HG03025 (cell line): ENCODE results near the gene TSC22D2.

Experiments
- ATAC-seq: cut with Tn5 transposase; IDR thresholded peaks from one replicate; pipeline ENCODE4 v1.9.1; 2021; ENCODE audit warnings: mild to moderate bottlenecking, moderate library complexity; ENCODE audit not compliant: unreplicated experiment, low FRiP score

Gene TSC22D2

GRCh38 chr3:150384296-150385212, 23.5 kb upstream of the TSC22D2 start:
- ATAC-seq, result peak; percentile 99

GRCh38 chr3:150385296-150386242, 22.5 kb upstream of the TSC22D2 start:
- peak; percentile 21 for ATAC-seq

- no peak for ATAC-seq
Observed at GRCh38 chr3:150388498-150389418, 19.3 kb upstream of the TSC22D2 start.

- ATAC-seq, result no peak
Observed at GRCh38 chr3:150390087-150390486, 18.0 kb upstream of the TSC22D2 start.

- ATAC-seq, result no peak
Observed at GRCh38 chr3:150391161-150391560, 16.9 kb upstream of the TSC22D2 start.

- no peak for ATAC-seq
Observed at GRCh38 chr3:150393745-150394144, 14.4 kb upstream of the TSC22D2 start.

GRCh38 chr3:150394606-150395005, 13.5 kb upstream of the TSC22D2 start:
- no peak for ATAC-seq

- no peak for ATAC-seq
Observed at GRCh38 chr3:150396491-150396890, 11.6 kb upstream of the TSC22D2 start.

- ATAC-seq, result no peak
Observed at GRCh38 chr3:150396956-150397550, 11.0 kb upstream of the TSC22D2 start.

- ATAC-seq, result no peak
Observed at GRCh38 chr3:150399060-150399459, 9.0 kb upstream of the TSC22D2 start.

- no peak for ATAC-seq
Observed at GRCh38 chr3:150401285-150401684, 6.8 kb upstream of the TSC22D2 start.

GRCh38 chr3:150402217-150402616, 5.9 kb upstream of the TSC22D2 start:
- no peak for ATAC-seq

- ATAC-seq, result no peak
Observed at GRCh38 chr3:150404023-150404422, 4.1 kb upstream of the TSC22D2 start.

GRCh38 chr3:150407051-150407807, 869 bp upstream of the TSC22D2 start:
- ATAC-seq, result no peak

- peak; percentile 5 for ATAC-seq
Observed at GRCh38 chr3:150407808-150408220, 284 bp upstream of the TSC22D2 start.

GRCh38 chr3:150409125-150409511, 1.0 kb downstream of the TSC22D2 start:
- ATAC-seq, result no peak

GRCh38 chr3:150409512-150410310, 1.6 kb downstream of the TSC22D2 start:
- ATAC-seq, result peak; percentile 26
